Activated T-cell treated with anti-CD3 and anti-CD28 coated beads, Interleukin-2, amount 50 U/mL, for 72 hours (primary cell): ENCODE measurements around the gene WDR82. TPM values are rescaled to one million over a fixed set of nuclear protein-coding genes. Genes with fewer than 3 reads are reported as not detected.

Source experiments
- ATAC-seq, 2 donors: fragments of 150-1000 bp; cut with Tn5 transposase; replicated peaks in 1 of 2; 2 replicates each; pipeline ENCODE4 v1.10.0; 2021; ENCODE audit warnings: moderate library complexity in 2 of 2, mild to moderate bottlenecking in 1 of 2
- DNase-seq, 2 donors: peaks; one replicate each; pipeline ENCODE4 v3.0.0; 2021 to 2022; ENCODE audit warnings: mixed read lengths in 1 of 2
- H3K27ac Mint-ChIP-seq: one replicate; pipeline ENCODE4 v1.8.0; 2022; ENCODE audit warnings: mild to moderate bottlenecking, moderate library complexity, mixed read lengths
- H3K27me3 Mint-ChIP-seq: one replicate; pipeline ENCODE4 v1.8.0; 2022; ENCODE audit warnings: low read depth, mixed read lengths
- H3K36me3 Mint-ChIP-seq, 2 donors: one replicate each; pipeline ENCODE4 v1.8.0; 2022; ENCODE audit warnings: mixed read lengths in 2 of 2, mild to moderate bottlenecking in 1 of 2; ENCODE audit not compliant: insufficient read depth in 2 of 2
- H3K4me1 Mint-ChIP-seq: one replicate; pipeline ENCODE4 v1.8.0; 2022; ENCODE audit warnings: low read depth, mixed read lengths
- H3K4me3 Mint-ChIP-seq, 2 donors: one replicate each; pipeline ENCODE4 v1.8.0; 2022; ENCODE audit warnings: mild to moderate bottlenecking in 2 of 2, mixed read lengths in 2 of 2, moderate library complexity in 2 of 2
- H3K9me3 Mint-ChIP-seq, 2 donors: one replicate each; pipeline ENCODE4 v1.8.0; 2022; ENCODE audit warnings: mixed read lengths in 2 of 2
- total RNA-seq, 2 donors: library from RNA; stranded (reverse); gene quantifications; one replicate each; pipeline ENCODE4 v1.2.3, GENCODE V29; 2022

WDR82 gene
- total RNA-seq, 2 donors from 2014 or later = 113 to 120 TPM

DNA sequence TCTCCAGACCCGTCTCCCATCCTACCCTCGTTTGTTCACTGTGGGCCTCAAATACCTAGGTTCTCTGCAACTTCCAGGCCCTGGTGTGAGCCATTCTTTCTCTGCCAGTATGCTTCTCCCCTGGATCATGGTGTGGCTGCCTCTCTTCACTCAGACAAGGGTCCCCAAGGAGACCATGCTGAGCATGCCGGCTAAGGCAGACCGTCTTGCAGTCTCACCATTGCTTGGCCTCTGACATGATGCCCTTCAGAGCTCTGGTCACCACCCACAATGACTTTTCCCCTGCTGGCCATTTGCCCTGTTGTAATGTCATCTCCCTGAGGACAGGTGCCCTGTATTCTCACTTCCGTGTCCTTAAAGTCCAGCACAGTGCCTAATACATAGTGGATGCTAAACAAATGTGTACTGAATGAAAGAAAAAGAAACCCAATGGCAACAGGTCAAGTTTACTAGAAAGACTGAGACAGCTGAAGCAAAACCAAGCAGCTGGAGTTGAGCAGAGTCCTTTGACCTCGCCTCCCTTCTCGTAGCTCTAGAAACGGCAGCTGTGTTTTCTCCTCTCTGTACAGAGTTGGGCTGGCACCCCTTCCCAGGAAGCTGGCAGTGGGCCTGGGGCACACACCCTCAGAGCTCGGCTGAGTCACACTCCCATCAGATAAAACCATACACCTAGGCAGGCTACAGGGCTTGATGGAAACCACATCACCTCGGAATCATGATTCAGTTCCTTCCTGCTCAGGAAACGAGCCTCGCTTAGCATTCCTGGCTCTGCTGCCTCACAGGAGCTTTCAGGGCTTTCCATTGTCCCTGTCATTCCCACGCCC, 61.7 kb downstream of the WDR82 start:
- ATAC-seq (peak; percentile 78 to 83), DNase-seq (peak; percentile 50 to 56)
- Mint-ChIP-seq H3K4me3 (peak overlapping the region; percentile 70 to 73), H3K9me3 (no peaks in the 10 kb centered on the region), H3K27ac (peak overlapping the region; percentile 83), H3K4me1 (peaks cover 54% of the 10 kb centered on the region), H3K27me3 (no peaks in the 10 kb centered on the region), H3K36me3 (peaks cover 6 to 19% of the 10 kb centered on the region in 2 donors)

DNA sequence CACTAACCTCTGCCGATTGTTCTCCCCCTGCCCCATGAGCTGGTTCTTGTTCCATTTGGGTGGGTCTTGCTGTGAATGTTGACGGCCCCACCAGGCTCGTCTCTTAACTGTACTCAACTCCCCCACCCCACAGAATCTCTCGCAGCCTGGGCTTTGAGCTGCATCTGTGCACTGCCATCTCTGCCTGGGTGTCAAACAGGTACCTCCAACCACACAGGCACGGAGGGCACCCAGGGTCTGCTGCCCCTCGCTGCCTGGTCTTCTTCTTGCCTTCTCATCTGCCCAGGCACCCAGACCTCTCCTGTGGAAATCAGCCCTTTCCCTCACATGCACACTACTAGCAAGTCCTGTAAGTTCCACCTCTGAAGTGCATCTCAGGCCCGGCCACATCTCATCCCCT, 63.1 kb downstream of the WDR82 start:
- DNase-seq (no peak), ATAC-seq (no peak)
- Mint-ChIP-seq H3K4me1 (peaks cover 41% of the 10 kb centered on the region), H3K36me3 (peaks cover 8 to 19% of the 10 kb centered on the region in 2 donors), H3K27me3 (no peaks in the 10 kb centered on the region), H3K9me3 (no peaks in the 10 kb centered on the region), H3K27ac (no peak overlapping the region), H3K4me3 (no peak overlapping the region)

DNA sequence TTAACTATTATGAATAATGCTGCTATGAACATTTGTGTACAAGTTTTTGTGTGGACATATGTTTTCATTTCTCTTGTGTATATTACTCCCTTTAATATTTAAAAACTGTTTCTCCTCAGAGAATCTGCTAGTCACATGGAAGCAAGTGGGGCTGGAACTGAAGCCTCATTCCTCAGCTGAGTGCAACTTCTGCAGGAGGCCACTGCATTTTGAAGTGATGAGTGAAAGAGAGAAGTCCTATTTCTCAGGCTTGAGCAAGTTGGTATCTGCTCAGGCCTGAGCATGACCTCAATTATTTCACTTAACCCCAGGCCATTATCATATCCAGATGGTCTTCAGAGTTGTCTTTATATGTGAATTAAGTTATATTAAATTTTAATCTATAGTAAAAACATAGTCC, 64.5 kb downstream of the WDR82 start:
- DNase-seq (no peak), ATAC-seq (no peak)
- peak overlapping the region; percentile 13 for H3K27ac Mint-ChIP-seq
- no peaks in the 10 kb centered on the region for H3K27me3 Mint-ChIP-seq
- H3K4me3 Mint-ChIP-seq = no peak overlapping the region
- no peaks in the 10 kb centered on the region for H3K9me3 Mint-ChIP-seq
- H3K36me3 Mint-ChIP-seq = peaks cover 8 to 25% of the 10 kb centered on the region in 2 donors
- H3K4me1 Mint-ChIP-seq = peaks cover 34% of the 10 kb centered on the region

DNA sequence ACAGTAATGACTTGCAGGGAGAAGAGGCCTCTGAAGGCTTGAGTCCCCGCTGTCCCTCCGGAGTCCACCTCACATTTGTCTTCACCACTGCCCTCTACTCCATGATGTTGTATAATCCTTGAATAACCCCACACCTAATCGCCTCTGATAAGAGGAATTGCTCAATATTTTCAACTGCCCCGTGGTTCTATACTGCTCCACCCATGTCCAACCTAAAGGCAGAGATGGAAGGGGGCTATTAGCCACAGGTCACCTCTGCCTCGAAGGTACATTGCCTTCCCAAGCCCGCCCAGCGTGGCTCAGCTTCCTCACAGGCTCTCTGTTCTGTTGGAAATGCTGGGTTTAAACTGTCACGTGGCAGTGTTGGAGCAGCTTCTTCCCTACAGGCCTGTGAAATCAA, 65.4 kb downstream of the WDR82 start:
- no peak overlapping the region for H3K4me3 Mint-ChIP-seq
- ATAC-seq (no peak), DNase-seq (no peak)
- H3K27ac Mint-ChIP-seq = no peak overlapping the region
- no peaks in the 10 kb centered on the region for H3K27me3 Mint-ChIP-seq
- H3K9me3 Mint-ChIP-seq = no peaks in the 10 kb centered on the region
- peaks cover 26% of the 10 kb centered on the region for H3K4me1 Mint-ChIP-seq
- peaks cover 8 to 25% of the 10 kb centered on the region in 2 donors for H3K36me3 Mint-ChIP-seq

DNA sequence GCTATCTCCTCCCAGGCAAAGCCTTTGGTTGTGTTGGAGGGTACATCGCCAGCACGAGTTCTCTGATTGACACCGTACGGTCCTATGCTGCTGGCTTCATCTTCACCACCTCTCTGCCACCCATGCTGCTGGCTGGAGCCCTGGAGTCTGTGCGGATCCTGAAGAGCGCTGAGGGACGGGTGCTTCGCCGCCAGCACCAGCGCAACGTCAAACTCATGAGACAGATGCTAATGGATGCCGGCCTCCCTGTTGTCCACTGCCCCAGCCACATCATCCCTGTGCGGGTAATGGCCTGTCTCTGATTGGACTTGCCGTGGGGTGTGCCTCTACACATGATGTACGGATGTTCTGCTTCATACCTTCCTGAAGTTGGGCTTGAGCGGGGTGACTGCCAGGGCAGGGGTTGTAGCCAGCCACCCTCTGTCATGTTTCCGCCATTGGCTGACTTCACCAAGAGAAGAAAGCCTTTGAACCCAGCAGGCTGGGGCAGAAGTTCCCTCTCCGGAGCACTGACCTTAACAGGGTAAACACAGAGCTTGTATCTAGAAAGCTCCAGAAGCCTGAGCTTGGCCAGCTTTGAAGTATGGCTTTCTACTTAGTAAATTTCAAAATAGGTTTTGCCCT, 67.1 kb downstream of the WDR82 start:
- Mint-ChIP-seq H3K27ac (no peak overlapping the region), H3K4me3 (no peak overlapping the region), H3K27me3 (no peaks in the 10 kb centered on the region), H3K36me3 (peaks cover 12 to 37% of the 10 kb centered on the region in 2 donors), H3K4me1 (peaks cover 10% of the 10 kb centered on the region), H3K9me3 (no peaks in the 10 kb centered on the region)
- ATAC-seq (no peak), DNase-seq (no peak)

DNA sequence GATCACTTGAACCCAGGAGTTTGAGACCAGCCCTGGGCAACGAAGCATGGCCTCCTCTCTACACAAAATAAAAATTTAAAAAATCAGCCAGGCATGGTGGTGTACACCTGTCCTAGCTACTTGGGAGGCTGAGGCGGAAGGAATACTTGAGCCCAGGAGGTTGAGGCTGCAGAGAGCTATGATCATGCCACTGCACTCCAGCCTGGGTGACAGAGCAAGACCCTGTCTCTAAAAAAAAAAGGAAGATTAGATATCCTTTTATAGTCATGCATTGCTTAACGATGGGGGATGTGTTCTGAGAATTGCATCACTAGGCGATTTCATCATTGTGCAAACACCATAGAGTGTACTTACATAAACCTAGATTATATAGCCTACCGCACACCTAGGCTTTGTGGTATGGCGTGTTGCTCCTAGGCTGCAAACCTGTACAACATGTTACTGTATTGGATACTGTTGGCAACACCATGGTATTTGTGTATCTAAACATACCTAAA, 67.9 kb downstream of the WDR82 start:
- peaks cover 10% of the 10 kb centered on the region for H3K4me1 Mint-ChIP-seq
- H3K9me3 Mint-ChIP-seq = no peaks in the 10 kb centered on the region
- peaks cover 14 to 37% of the 10 kb centered on the region in 2 donors for H3K36me3 Mint-ChIP-seq
- DNase-seq (no peak), ATAC-seq (no peak)
- H3K27me3 Mint-ChIP-seq = no peaks in the 10 kb centered on the region
- no peak overlapping the region for H3K4me3 Mint-ChIP-seq
- no peak overlapping the region for H3K27ac Mint-ChIP-seq

DNA sequence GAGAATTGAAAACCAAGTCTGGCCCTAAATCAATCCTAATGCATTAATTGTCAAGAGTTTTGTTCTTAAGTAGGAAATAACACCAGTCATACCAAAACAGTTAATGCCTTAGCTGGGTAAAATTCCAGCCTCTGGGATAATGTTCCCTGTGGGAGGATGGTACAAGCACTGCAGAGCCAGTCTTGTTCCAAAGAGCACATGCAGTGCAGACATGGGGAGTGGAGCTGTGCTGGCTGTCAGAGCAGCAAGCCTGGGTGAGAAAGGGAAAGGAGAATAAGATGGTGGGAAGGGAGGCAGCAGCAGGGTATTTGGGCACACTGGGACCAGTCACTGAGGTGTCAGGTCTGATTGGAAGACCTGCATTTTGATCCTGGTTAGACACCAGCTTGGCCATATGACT, 68.4 kb downstream of the WDR82 start:
- Mint-ChIP-seq H3K9me3 (no peaks in the 10 kb centered on the region), H3K27me3 (no peaks in the 10 kb centered on the region), H3K36me3 (peaks cover 11 to 35% of the 10 kb centered on the region in 2 donors), H3K27ac (no peak overlapping the region), H3K4me1 (peaks cover 10% of the 10 kb centered on the region), H3K4me3 (no peak overlapping the region)
- DNase-seq (no peak), ATAC-seq (no peak)

DNA sequence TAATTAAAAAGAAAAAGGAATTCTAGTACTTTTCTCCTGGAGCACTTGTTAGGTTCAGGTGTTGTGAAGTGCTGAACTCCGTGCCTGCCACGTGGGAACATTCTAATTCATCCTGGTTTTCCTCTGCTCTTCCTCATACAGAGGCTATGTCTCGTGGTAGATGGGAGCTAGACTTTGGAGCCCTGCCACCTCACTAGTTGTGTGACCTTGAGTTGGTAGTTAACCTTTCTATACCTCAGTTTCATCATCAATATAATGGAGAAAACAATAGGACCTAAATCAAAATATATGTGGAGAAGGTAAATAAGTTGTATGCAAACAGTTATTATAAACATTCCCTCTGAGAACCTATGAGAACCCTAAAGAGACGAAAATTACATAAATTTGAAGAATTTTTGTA, 69.9 kb downstream of the WDR82 start:
- H3K36me3 Mint-ChIP-seq = peaks cover 13 to 34% of the 10 kb centered on the region in 2 donors

DNA sequence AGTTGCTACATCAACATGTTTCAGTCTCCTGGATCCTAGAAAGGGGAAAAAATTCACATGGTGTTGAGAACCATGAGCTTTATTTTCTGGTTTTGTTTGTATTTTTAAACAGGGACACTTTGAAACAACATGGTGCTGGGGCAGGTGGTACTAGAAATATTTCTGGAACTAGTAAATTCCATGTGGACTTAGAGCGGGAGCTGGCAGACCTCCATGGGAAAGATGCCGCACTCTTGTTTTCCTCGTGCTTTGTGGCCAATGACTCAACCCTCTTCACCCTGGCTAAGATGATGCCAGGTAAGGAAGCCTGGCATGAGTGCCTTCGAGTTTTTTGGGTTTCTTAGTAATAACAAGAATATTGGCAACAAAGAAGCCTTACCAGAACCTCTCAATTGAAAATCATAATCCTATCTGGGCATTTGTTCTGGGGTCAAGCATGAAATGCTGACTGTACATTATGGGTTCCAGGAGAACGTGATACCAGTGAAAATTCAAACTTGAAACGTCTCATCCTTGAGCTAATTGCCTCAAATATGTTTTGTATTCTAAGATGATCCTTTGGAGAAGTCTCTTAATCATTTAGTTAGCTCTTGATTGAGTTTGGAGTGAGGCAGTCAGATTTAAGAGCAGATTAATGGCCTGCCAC, 72.6 kb downstream of the WDR82 start:
- no peak for ATAC-seq
- H3K27ac Mint-ChIP-seq = no peak overlapping the region

More for the DNA sequence above, 69.9 kb downstream of the WDR82 start:
- ATAC-seq (no peak), DNase-seq (no peak)
- Mint-ChIP-seq H3K27ac (no peak overlapping the region), H3K4me3 (no peak overlapping the region), H3K27me3 (no peaks in the 10 kb centered on the region), H3K4me1 (peaks cover 19% of the 10 kb centered on the region), H3K9me3 (no peaks in the 10 kb centered on the region)

More for the DNA sequence above, 72.6 kb downstream of the WDR82 start:
- H3K4me3 Mint-ChIP-seq = no peak overlapping the region
- H3K4me1 Mint-ChIP-seq = peaks cover 35% of the 10 kb centered on the region
- peaks cover 19 to 41% of the 10 kb centered on the region in 2 donors for H3K36me3 Mint-ChIP-seq
- no peaks in the 10 kb centered on the region for H3K27me3 Mint-ChIP-seq
- H3K9me3 Mint-ChIP-seq = no peaks in the 10 kb centered on the region
- no peak for DNase-seq

Other genes with a start within 250 kb of the WDR82 start
- 10 to 100 TPM; 12.8 to 15.7 TPM for gene DUSP7, start 222.1 kb downstream of the WDR82 start, total RNA-seq
- 10 to 100 TPM; 28.6 to 39.0 TPM for gene POC1A, start 124.2 kb downstream of the WDR82 start, total RNA-seq
- gene ALAS1, start 80.5 kb downstream of the WDR82 start, total RNA-seq = 10 to 100 TPM; 62.7 to 63.6 TPM
- 1 to 10 TPM; 1.2 to 2.3 TPM for gene TLR9, start 53.0 kb downstream of the WDR82 start, total RNA-seq
- 100 to 1,000 TPM; 124 to 133 TPM for gene TWF2, start 39.5 kb downstream of the WDR82 start, total RNA-seq
- 100 to 1,000 TPM; 119 to 121 TPM for gene PPM1M, start 32.9 kb downstream of the WDR82 start, total RNA-seq
- gene GLYCTK, start 9.2 kb upstream of the WDR82 start, total RNA-seq = 10 to 100 TPM; 21.5 to 25.4 TPM
- gene DNAH1, start 37.7 kb upstream of the WDR82 start, total RNA-seq = 10 to 100 TPM; 31.4 to 32.4 TPM
- 100 to 1,000 TPM in 1 of 2 donors, 10 to 100 TPM in 1; 98.6 to 103 TPM for gene BAP1, start 131.4 kb upstream of the WDR82 start, total RNA-seq
- gene PHF7, start 132.0 kb upstream of the WDR82 start, total RNA-seq = 10 to 100 TPM; 27.3 to 29.0 TPM
- gene SEMA3G, start 166.5 kb upstream of the WDR82 start, total RNA-seq = under 1 TPM; 0.16 to 0.36 TPM
- gene TNNC1, start 175.4 kb upstream of the WDR82 start, total RNA-seq = 10 to 100 TPM; 10.8 to 14.4 TPM
- 10 to 100 TPM; 80.2 to 81.7 TPM for gene NISCH, start 177.0 kb upstream of the WDR82 start, total RNA-seq
- gene STAB1, start 216.7 kb upstream of the WDR82 start, total RNA-seq = under 1 TPM; 0.12 to 0.19 TPM